ENCODE results near the gene AQP9. TPM values are rescaled to one million over a fixed set of nuclear protein-coding genes. Genes with fewer than 3 reads are reported as not detected.

Gene AQP9
- total RNA-seq, 1 donor: 0.09 TPM

DNA sequence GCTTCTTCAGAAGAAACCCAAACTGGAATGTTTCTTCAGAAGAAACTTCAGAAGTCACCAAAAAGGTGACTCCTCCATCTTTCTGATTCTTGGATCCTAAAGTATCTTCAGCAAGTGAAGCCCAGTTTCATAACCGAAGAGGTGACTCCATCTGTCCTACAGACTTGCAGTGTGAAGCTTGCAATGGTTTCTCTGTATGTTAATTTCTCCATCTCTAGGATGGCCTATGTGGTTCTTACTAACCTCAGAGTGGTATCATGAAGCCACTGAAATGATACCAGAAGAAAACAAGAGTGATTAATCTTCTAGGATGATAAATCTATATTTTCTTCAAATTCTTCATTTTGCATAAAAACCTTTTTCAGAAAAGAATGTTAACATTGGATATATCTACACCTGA lies 495 bp upstream of the AQP9 start:
- no peak overlapping the region for H3K4me3 ChIP-seq (ENCODE audit: low read depth, low read length)
- TF ChIP-seq, protein P1, sequence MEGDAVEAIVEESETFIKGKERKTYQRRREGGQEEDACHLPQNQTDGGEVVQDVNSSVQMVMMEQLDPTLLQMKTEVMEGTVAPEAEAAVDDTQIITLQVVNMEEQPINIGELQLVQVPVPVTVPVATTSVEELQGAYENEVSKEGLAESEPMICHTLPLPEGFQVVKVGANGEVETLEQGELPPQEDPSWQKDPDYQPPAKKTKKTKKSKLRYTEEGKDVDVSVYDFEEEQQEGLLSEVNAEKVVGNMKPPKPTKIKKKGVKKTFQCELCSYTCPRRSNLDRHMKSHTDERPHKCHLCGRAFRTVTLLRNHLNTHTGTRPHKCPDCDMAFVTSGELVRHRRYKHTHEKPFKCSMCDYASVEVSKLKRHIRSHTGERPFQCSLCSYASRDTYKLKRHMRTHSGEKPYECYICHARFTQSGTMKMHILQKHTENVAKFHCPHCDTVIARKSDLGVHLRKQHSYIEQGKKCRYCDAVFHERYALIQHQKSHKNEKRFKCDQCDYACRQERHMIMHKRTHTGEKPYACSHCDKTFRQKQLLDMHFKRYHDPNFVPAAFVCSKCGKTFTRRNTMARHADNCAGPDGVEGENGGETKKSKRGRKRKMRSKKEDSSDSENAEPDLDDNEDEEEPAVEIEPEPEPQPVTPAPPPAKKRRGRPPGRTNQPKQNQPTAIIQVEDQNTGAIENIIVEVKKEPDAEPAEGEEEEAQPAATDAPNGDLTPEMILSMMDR (IDR thresholded peaks at IDR 0.05; ENCODE audit: insufficient read depth, low read length): no peak
- DNase-seq (ENCODE audit: low read depth): no peak

DNA sequence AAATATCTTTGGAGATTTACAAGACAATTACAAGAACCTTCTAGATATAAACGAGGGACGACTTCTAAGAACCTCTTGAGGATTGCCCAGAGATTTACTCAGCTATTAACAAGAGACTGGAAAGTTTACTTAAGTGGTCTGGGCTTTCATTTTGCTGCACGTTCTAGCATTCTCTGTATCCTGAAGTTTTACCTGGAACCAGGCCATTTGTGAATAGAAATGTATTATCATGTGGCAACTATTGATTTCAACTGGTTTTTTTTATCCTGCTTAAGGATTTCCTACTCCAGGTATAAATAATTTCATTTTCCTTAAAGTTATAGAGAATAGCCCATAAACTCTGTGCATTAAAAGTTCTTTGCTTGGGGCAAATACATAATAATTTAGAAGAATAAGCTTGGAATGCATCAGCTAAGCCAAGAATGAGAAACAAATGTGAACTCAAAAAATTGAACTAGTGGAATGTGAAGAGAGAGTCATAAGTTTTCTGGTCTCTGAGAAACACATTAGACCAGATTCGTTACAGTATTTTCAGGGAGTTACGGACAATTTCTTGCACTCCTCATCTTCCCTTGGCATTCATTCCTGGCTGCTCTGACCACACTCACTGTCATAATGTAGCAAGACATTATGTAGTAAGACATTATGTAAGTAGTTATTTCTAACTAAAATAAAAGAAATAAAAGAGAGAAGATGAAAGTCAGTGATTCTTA lies 1.3 kb downstream of the AQP9 start:
- TF ChIP-seq, protein P1 (IDR thresholded peaks at IDR 0.05; ENCODE audit: insufficient read depth, low read length): no peak
- peak; percentile 79 for DNase-seq (ENCODE audit: low read depth)
- no peak overlapping the region for H3K4me3 ChIP-seq (ENCODE audit: low read depth, low read length)

DNA sequence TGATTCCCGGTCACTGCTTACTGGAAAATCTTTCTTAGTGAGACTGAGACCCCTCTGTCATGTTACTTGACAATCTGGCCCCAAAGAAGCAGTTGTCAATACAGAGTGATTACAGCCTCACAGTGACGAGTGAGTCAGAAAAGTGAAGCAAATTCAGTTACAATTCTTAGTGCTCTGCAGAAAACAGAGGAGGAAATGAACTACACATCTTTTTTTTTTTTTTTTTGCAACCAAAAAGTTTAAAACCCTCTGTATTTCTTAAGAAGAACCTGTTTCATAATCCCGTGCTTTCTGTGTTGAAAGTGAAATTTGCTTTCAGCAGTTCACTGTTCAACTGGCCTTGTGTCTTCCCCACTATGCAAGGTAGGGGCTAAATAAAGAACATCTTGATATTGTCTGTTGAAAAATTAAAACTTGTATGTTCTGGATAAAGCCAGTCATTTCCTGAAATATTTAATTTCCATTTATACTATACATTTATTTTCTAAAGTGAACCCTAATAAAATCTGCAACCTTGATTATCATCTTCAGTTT lies 1.9 kb downstream of the AQP9 start:
- H3K4me3 ChIP-seq (ENCODE audit: low read depth, low read length): no peak overlapping the region
- TF ChIP-seq, protein P1 (IDR thresholded peaks at IDR 0.05; ENCODE audit: insufficient read depth, low read length): no peak
- peak; percentile 34 for DNase-seq (ENCODE audit: low read depth)

DNA sequence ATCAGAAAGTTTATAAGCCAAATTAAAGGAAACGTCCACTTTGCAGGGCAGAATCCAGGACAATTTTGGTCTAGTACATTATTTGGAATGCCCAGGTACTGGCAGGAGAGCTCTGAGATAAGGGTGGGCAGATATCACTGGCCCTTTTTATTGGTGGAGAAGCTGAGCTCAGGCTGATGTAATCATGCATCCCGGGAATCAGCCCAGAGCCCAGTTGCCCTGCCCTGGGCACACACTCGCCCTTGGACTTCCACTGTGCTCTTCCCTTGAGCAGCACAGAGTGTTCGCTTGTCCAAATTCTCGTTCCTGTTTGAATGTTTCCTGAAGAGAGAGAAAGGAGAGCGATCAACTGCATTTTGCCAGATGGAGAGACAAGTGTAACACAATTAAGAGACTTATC lies 3.7 kb downstream of the AQP9 start:
- TF ChIP-seq, protein P1 (IDR thresholded peaks at IDR 0.05; ENCODE audit: insufficient read depth, low read length): no peak

DNA sequence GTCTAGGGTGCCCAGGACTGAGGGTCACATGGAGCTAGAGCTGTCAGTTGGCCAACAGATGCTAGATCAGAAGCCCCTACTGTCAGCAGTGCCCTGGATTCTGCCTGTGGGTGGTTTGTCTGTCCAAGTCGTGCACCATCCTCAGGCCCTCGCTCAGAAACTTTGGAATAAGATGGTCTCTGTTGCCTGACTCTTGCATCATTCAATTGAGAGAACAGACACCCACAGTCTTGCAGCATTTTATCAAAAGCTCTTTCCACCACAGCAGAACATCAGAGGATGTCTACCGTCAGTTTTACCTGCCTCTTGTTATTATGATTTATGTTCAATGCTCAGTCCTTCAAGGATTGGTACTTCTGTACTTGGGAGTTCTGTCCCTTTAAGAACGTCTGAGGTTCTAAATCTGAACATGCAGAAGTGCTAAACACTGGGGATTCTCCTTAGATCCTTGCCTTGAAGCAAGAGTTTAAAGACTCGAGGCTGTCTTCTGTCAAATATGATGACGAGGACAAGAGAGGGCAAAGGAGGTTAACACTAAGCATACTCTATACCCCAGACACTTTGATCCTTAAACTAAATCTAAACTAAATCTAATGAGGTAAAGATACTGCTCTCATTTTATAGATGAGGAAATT lies 4.8 kb downstream of the AQP9 start:
- H3K4me3 ChIP-seq (ENCODE audit: low read depth, low read length): no peak overlapping the region
- DNase-seq (ENCODE audit: low read depth): no peak
- TF ChIP-seq, protein P1 (IDR thresholded peaks at IDR 0.05; ENCODE audit: insufficient read depth, low read length): no peak

More for the DNA sequence above, 3.7 kb downstream of the AQP9 start:
- no peak overlapping the region for H3K4me3 ChIP-seq (ENCODE audit: low read depth, low read length)
- no peak for DNase-seq (ENCODE audit: low read depth)

DNA sequence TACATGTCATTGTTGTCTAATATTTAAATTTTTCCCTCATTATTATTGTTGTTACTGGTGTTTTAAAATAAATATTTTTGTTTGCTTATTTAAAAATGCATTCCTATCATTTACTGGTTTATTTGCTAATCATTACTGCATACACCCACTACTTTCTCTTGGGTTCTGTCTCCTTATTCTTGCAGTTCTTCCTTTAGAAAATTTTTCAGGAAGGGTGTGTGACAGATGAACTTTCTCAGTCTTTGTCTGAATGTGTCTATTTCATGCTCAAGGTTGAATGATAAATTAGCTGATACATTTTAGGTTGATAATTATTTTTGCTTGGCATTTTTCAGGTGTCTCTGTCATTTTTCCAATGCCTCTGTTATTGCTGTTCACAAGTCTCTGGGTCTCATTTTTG lies 7.4 kb downstream of the AQP9 start:
- TF ChIP-seq, protein P1 (IDR thresholded peaks at IDR 0.05; ENCODE audit: insufficient read depth, low read length): no peak
- no peak for DNase-seq (ENCODE audit: low read depth)
- H3K4me3 ChIP-seq (ENCODE audit: low read depth, low read length): no peak overlapping the region

All from fibroblast of the aortic adventitia (primary cell).